RWPE2 (cell line): ENCODE data around the gene HOXA1.

ENCODE experiments used
- ATAC-seq: fragments of 200-7000 bp; cut with Tn5 transposase; 3 replicates; pipeline ENCODE4 v1.9.1; 2021; ENCODE audit warnings: low read depth
- DNase-seq: peaks from one replicate; pipeline ENCODE4 v3.0.0-alpha.2; 2020; ENCODE audit warnings: low spot score
- H3K27ac ChIP-seq: fragments of 450-650 bp; 2 replicates; pipeline ENCODE4 v1.5.1; 2017; ENCODE audit warnings: mild to moderate bottlenecking; ENCODE audit not compliant: poor library complexity, severe bottlenecking
- H3K27me3 ChIP-seq: fragments of 250-450 bp; sonication (Bioruptor Pico); 2 replicates; pipeline ENCODE4 v1.5.1; 2021; ENCODE audit warnings: mild to moderate bottlenecking, moderate library complexity; ENCODE audit not compliant: insufficient read depth, poor library complexity, severe bottlenecking
- H3K36me3 ChIP-seq: fragments of 250-450 bp; sonication (Bioruptor Pico); 2 replicates; pipeline ENCODE4 v1.5.1; 2020; ENCODE audit warnings: low read depth, mild to moderate bottlenecking, moderate library complexity
- H3K4me1 ChIP-seq: fragments of 250-450 bp; sonication (Bioruptor Pico); 2 replicates; pipeline ENCODE4 v1.5.1; 2021; ENCODE audit warnings: mild to moderate bottlenecking, moderate library complexity; ENCODE audit not compliant: insufficient read depth, poor library complexity, severe bottlenecking
- H3K4me3 ChIP-seq: fragments of 250-450 bp; sonication (Bioruptor Pico); 2 replicates; pipeline ENCODE4 v1.5.1; 2021; ENCODE audit warnings: mild to moderate bottlenecking, moderate library complexity; ENCODE audit not compliant: severe bottlenecking
- H3K9me3 ChIP-seq: fragments of 250-450 bp; sonication (Bioruptor Pico); 2 replicates; pipeline ENCODE4 v1.5.1; 2021; ENCODE audit warnings: mild to moderate bottlenecking, moderate library complexity; ENCODE audit not compliant: severe bottlenecking
- TF ChIP-seq, protein P1 (sequence below): fragments of 450-650 bp; IDR thresholded peaks from one replicate; pipeline ENCODE4 v1.5.1; 2017; ENCODE audit warnings: mild to moderate bottlenecking, moderate library complexity; ENCODE audit not compliant: poor library complexity, severe bottlenecking

Gene HOXA1

DNA sequence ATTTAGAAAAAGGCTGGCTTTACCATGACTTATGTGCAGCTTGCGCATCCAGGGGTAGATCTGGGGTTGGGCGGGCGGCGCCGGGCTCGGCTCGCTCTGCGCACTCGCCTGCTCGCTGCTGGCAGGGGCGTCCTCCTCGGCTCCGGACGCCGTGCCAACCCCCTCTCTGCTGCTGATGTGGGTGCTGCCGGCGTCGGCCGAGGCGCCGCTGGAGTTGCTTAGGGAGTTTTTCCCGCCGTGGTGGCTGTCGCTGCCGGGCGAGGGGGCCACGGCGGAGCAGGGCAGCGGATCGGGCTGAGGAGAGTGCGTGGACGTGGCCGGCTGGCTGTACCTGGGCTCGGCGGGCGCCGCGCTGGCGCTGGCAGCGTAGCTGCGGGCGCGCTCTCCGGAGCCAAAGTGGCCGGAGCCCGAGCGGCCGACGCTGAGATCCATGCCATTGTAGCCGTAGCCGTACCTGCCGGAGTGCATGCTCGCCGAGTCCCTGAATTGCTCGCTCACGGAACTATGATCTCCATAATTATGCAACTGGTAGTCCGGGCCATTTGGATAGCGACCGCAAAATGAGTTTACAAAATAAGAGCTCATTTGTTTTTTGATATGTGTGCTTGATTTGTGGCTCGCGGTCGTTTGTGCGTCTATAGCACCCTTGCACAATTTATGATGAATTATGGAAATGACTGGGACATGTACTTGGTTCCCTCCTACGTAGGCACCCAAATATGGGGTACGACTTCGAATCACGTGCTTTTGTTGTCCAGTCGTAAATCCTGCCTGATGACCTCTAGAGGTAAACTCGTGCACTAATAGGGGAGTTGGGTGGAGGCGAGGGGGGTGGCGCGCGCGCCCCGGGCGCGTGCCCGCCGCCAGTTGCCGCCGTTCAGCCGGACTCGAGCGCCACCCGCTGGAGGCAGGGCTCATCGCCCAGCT, 47.5 kb upstream of the HOXA1 start, which contains the start of gene HOXA5:
Gene HOXA5, minus strand, starts transcription at position 659 of the 927 bp plus-strand sequence. Its CDS starts 74 bp downstream, at position 585.
- TF ChIP-seq, protein P1, sequence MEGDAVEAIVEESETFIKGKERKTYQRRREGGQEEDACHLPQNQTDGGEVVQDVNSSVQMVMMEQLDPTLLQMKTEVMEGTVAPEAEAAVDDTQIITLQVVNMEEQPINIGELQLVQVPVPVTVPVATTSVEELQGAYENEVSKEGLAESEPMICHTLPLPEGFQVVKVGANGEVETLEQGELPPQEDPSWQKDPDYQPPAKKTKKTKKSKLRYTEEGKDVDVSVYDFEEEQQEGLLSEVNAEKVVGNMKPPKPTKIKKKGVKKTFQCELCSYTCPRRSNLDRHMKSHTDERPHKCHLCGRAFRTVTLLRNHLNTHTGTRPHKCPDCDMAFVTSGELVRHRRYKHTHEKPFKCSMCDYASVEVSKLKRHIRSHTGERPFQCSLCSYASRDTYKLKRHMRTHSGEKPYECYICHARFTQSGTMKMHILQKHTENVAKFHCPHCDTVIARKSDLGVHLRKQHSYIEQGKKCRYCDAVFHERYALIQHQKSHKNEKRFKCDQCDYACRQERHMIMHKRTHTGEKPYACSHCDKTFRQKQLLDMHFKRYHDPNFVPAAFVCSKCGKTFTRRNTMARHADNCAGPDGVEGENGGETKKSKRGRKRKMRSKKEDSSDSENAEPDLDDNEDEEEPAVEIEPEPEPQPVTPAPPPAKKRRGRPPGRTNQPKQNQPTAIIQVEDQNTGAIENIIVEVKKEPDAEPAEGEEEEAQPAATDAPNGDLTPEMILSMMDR: peak; percentile 97
- Histone ChIP-seq H3K36me3 (peaks cover 3% of the 10 kb centered on the region; the same call in 1 of the 2 replicates), H3K27ac (peak within 1 kb of the TSS; percentile 85), H3K27me3 (no peaks in the 10 kb centered on the region), H3K4me1 (peaks cover 9% of the 10 kb centered on the region), H3K4me3 (peak within 1 kb of the TSS; percentile 64), H3K9me3 (no peaks in the 10 kb centered on the region)
- ATAC-seq: peak; percentile 38
- DNase-seq: no peak

DNA sequence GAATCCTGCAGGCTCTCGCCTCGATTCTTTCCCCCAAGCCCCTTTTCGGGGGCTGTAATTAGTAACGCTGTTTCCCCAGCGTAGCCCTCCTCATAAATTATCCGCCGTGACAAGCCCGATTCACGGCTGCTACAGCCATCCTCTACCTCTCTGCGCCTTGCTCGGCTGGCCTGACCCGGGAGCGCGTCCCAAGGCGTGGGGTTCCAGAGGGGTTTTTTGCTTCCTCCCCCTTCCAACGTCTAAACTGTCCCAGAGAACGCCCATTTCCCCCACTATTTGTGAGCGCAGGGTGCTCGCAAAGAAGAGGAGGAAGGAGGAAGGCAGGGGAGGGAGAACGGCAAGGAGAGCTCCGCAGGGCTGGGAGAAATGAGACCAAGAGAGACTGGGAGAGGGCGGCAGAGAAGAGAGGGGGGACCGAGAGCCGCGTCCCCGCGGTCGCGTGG, 46.8 kb upstream of the HOXA1 start:
- Histone ChIP-seq H3K36me3 (peaks cover 3% of the 10 kb centered on the region; the same call in 1 of the 2 replicates), H3K9me3 (no peaks in the 10 kb centered on the region), H3K27me3 (no peaks in the 10 kb centered on the region), H3K4me3 (peak overlapping the region; percentile 64), H3K27ac (peak overlapping the region; percentile 85), H3K4me1 (peaks cover 9% of the 10 kb centered on the region)
- ATAC-seq (peak; percentile 6), DNase-seq (no peak)
- TF ChIP-seq, protein P1: no peak

DNA sequence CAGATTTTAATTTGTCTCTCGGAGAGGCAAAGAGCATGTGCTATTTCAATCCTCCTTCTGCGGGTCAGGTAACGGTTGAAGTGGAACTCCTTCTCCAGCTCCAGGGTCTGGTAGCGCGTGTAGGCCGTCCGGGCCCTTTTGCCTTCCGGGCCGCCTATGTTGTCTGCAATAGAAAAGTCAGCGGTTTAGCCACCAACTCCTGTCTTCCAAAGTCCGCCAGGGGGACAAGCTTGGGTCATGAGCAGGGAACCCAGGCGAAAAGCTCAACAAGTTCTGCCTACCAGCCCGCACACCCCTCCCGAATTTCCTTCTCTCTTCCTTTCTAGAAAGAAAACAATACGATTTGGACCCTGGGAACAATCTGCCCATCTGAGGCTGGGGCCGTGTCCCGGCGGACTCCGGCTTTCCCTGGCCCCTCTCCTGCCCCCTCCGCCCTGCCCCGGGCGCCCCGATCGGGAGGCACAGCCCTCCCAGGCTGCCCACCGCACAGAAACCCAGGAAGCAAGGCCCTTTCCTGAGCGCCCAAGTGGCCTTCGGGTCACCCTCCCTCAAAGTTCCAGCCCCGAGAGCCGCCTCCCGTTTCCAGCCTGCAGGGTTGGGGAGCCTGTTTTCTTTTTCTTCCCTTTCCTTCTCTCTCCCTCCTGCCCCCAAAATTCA, 46.3 kb upstream of the HOXA1 start:
- TF ChIP-seq, protein P1: peak; percentile 12
- no peak for ATAC-seq
- Histone ChIP-seq H3K4me1 (peaks cover 5% of the 10 kb centered on the region), H3K9me3 (no peaks in the 10 kb centered on the region), H3K27ac (peak overlapping the region; percentile 85), H3K27me3 (no peaks in the 10 kb centered on the region), H3K4me3 (peak overlapping the region; percentile 64), H3K36me3 (peaks cover 3% of the 10 kb centered on the region; the same call in 1 of the 2 replicates)
- DNase-seq: no peak

DNA sequence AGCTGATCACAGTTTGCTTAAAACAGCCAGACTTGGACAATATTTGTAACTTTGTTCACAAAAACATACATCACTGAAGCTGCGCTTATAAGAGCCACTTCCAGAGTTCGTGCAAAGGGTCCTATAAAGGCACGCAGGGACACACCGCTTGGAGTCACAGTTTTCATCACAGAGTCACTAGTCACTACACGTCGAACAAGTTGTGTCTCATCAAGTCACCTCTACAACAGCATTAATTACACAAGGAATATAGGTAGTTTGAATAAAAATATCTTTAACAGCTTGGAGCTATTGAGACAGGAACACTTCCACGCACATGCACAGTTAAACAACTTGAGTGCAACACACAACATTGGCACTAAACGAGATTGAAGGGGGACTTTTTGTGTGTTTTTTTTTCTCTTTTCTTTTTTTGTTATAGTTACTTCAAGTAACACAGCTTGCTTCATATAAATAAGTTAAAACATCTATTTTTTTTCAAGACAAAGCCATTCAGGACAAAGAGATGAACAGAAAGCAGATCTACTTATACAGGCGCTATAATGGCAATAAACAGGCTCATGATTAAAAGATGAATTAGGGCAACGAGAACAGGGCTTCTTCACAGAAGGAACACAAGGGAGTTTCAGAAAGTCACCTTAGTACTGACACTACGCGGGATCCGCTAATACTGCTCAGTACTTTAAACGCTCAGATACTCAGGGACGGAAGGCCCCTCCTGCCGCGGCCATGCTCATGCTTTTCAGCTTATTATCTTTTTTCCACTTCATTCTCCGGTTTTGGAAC, 45.5 kb upstream of the HOXA1 start:
- Histone ChIP-seq H3K36me3 (peaks cover 3% of the 10 kb centered on the region; the same call in 1 of the 2 replicates), H3K4me1 (peaks cover under 1% of the 10 kb centered on the region), H3K9me3 (no peaks in the 10 kb centered on the region), H3K27ac (peak overlapping the region; percentile 85), H3K4me3 (peak overlapping the region; percentile 64), H3K27me3 (no peaks in the 10 kb centered on the region)
- TF ChIP-seq, protein P1: no peak
- no peak for DNase-seq
- ATAC-seq: no peak
